Activated T-cell treated with anti-CD3 and anti-CD28 coated beads for 1 hour (primary cell): ENCODE results near the gene TBC1D5.

Experiments used
- DNase-seq: peaks from one replicate; pipeline ENCODE4 v3.0.0-alpha.2; 2020; ENCODE audit warnings: low read depth

TBC1D5 gene

GRCh38 chr3:17213102-17213501 is 529.3 kb downstream of the TBC1D5 start:
- no peak for DNase-seq

GRCh38 chr3:17207979-17208378 is 534.5 kb downstream of the TBC1D5 start:
- DNase-seq, result no peak

GRCh38 chr3:17207019-17207418 is 535.4 kb downstream of the TBC1D5 start:
- no peak for DNase-seq

GRCh38 chr3:17204049-17204650 is 538.3 kb downstream of the TBC1D5 start:
- no peak for DNase-seq

GRCh38 chr3:17201538-17201937 is 540.9 kb downstream of the TBC1D5 start:
- no peak for DNase-seq

GRCh38 chr3:17195856-17196604 is 546.4 kb downstream of the TBC1D5 start:
- DNase-seq, result no peak

- no peak for DNase-seq
Measured at GRCh38 chr3:17195192-17195611, 547.2 kb downstream of the TBC1D5 start.

GRCh38 chr3:17194116-17194515 is 548.3 kb downstream of the TBC1D5 start:
- DNase-seq, result no peak

- DNase-seq, result no peak
Measured at GRCh38 chr3:17192995-17193394, 549.4 kb downstream of the TBC1D5 start.

GRCh38 chr3:17190353-17191078 is 551.9 kb downstream of the TBC1D5 start:
- no peak for DNase-seq

- no peak for DNase-seq
Measured at GRCh38 chr3:17188378-17188777, 554.1 kb downstream of the TBC1D5 start.

- no peak for DNase-seq
Measured at GRCh38 chr3:17187589-17188184, 554.7 kb downstream of the TBC1D5 start.

GRCh38 chr3:17183951-17184550 is 558.4 kb downstream of the TBC1D5 start:
- DNase-seq, result no peak

- no peak for DNase-seq
Measured at GRCh38 chr3:17182166-17182565, 560.3 kb downstream of the TBC1D5 start.

GRCh38 chr3:17181413-17181907 is 561.0 kb downstream of the TBC1D5 start:
- no peak for DNase-seq

GRCh38 chr3:17179381-17180205 is 562.8 kb downstream of the TBC1D5 start:
- DNase-seq, result no peak

GRCh38 chr3:17176757-17177156 is 565.7 kb downstream of the TBC1D5 start:
- no peak for DNase-seq

GRCh38 chr3:17175187-17175807 is 567.1 kb downstream of the TBC1D5 start:
- DNase-seq, result no peak

GRCh38 chr3:17166369-17166768 is 576.1 kb downstream of the TBC1D5 start:
- DNase-seq, result no peak

- no peak for DNase-seq
Measured at GRCh38 chr3:17162116-17162515, 580.3 kb downstream of the TBC1D5 start.

- DNase-seq, result no peak
Measured at GRCh38 chr3:17160597-17160996, 581.8 kb downstream of the TBC1D5 start.
